ENCODE data around the gene KATNB1. TPM values are rescaled to one million over a fixed set of nuclear protein-coding genes. Genes with fewer than 3 reads are reported as not detected.

The KATNB1 gene
- polyA plus RNA-seq, 1 experiment = 10.7 TPM

DNA sequence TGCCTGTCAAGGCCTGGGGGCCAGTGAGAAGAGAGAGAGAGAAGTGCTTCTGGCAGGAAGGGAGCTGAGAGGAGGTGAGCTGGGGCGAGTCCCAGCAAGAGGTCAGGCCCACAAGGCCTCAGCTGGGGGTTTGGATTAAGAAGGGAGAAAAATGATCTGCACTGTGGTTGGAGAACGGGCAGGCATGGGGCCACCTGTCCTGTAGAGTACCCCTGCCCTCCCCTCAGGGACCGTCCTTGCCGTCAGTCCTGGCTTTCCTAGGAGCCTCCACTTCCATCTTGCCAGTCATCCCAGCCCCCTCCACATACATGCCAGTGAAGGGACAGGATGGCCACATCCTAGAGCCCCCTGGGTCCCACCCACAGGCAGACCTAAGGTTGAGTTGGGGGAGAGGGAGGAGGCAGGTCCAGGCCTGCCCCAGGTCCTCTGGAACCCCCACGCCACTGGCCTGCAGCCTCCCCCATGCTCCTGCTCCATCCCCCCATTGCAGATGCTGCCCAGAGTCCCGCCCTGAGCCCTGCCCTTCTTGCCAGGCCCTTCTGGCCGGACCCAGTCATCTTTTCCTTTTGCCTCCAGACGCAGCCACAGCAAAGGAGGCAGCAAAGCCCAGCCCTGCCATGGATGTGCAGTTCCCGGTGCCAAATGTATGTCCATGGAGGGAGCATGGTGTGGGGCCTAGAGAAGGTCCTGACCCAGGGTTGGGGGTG is 18.9 kb downstream of the KATNB1 start:
- CTCF ChIA-PET = interaction anchor here (4.6 kb wide), 1 partner anchor 109 kb away, joined by 46 read pairs; no protein-coding TSS in a partner anchor
- DNase-seq (ENCODE audit: low read depth, low spot score) = no peak
- POLR2A ChIA-PET = no interaction called here

GRCh38 chr16:57755061-57755684 is 19.6 kb downstream of the KATNB1 start:
- Histone ChIP-seq H3K9me3 (ENCODE audit: control insufficient read depth, insufficient read depth, low read length) (no peaks in the 10 kb centered on the region; the same call in 1 of the 2 replicates), H3K27ac (ENCODE audit: low read depth, low read length) (no peak overlapping the region), H3K4me3 (ENCODE audit: low read depth, low read length) (no peak overlapping the region), H3K27me3 (ENCODE audit: control insufficient read depth, insufficient read depth, low read length) (no peaks in the 10 kb centered on the region)
- no peak for TF ChIP-seq CTCF (IDR thresholded peaks at IDR 0.05; ENCODE audit: low read depth, low read length)
- no peak for DNase-seq (ENCODE audit: low read depth, low spot score)
- CTCF ChIA-PET = interaction anchor here (1.5 to 4.6 kb wide), 2 partner anchors 108 to 144 kb away, joined by 3 to 46 read pairs; no protein-coding TSS in a partner anchor
- POLR2A ChIA-PET = no interaction called here

More for the DNA sequence above, 18.9 kb downstream of the KATNB1 start:
- no peak for TF ChIP-seq CTCF (IDR thresholded peaks at IDR 0.05; ENCODE audit: low read depth, low read length)
- no peaks in the 10 kb centered on the region for H3K27me3 ChIP-seq (ENCODE audit: control insufficient read depth, insufficient read depth, low read length)
- no peak overlapping the region for H3K27ac ChIP-seq (ENCODE audit: low read depth, low read length)
- no peaks in the 10 kb centered on the region; the same call in 1 of the 2 replicates for H3K9me3 ChIP-seq (ENCODE audit: control insufficient read depth, insufficient read depth, low read length)
- no peak overlapping the region for H3K4me3 ChIP-seq (ENCODE audit: low read depth, low read length)

DNA sequence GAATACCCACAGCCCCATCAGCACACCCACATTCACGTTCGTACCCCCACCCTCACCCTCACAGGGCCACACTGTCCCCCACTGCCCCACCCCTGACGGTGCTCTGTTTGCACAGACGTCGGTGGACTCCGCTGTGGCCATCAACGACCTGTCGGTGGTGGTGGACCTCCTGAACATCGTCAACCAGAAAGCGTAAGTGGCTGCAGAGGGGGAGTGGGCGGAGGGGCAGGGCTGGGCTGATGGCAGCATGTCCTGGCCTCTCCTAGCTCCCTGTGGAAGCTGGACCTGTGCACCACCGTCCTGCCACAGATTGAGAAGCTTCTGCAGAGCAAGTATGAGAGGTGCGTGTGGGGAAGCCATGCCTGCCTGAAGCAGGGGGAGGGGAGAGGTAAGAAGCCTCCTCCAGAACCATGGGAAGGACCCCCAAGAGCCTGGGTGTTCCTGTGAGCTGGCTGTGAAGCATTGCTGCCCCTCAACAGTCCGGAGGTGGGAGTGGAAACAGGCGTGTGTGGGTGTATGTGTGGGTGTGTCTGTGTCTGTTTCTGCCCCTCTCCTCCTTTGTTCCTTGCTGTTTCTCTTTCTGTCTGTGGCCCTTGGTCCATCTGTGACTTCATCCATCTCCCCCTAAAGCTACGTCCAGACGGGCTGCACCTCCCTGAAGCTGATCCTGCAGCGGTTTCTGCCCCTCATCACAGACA is 20.3 kb downstream of the KATNB1 start:
- ChIA-PET CTCF (interaction anchor here (0.9 to 4.6 kb wide), 8 partner anchors 10 to 342 kb away, joined by 3 to 46 read pairs (median 4); partner anchors contain the start of gene KATNB1), POLR2A (interaction anchor here (0.6 kb wide), 1 partner anchor 8 kb away, joined by 4 read pairs; no protein-coding TSS in a partner anchor)
- no peak overlapping the region for H3K4me3 ChIP-seq (ENCODE audit: low read depth, low read length)
- TF ChIP-seq CTCF (IDR thresholded peaks at IDR 0.05; ENCODE audit: low read depth, low read length) = no peak
- DNase-seq (ENCODE audit: low read depth, low spot score) = no peak
- no peaks in the 10 kb centered on the region; the same call in 1 of the 2 replicates for H3K9me3 ChIP-seq (ENCODE audit: control insufficient read depth, insufficient read depth, low read length)
- no peaks in the 10 kb centered on the region for H3K27me3 ChIP-seq (ENCODE audit: control insufficient read depth, insufficient read depth, low read length)
- no peak overlapping the region for H3K27ac ChIP-seq (ENCODE audit: low read depth, low read length)

- POLR2A ChIA-PET = interaction anchor here (0.6 kb wide), 1 partner anchor 7 kb away, joined by 4 read pairs; no protein-coding TSS in a partner anchor
- no peak for DNase-seq (ENCODE audit: low read depth, low spot score)
- CTCF ChIA-PET = interaction anchor here (0.9 to 4.6 kb wide), 12 partner anchors 11 to 341 kb away, joined by 3 to 46 read pairs (median 4); partner anchors contain the start of gene KATNB1
- no peak overlapping the region for H3K4me3 ChIP-seq (ENCODE audit: low read depth, low read length)
- no peaks in the 10 kb centered on the region for H3K27me3 ChIP-seq (ENCODE audit: control insufficient read depth, insufficient read depth, low read length)
- no peaks in the 10 kb centered on the region; the same call in 1 of the 2 replicates for H3K9me3 ChIP-seq (ENCODE audit: control insufficient read depth, insufficient read depth, low read length)
- no peak overlapping the region for H3K27ac ChIP-seq (ENCODE audit: low read depth, low read length)
- no peak for TF ChIP-seq CTCF (IDR thresholded peaks at IDR 0.05; ENCODE audit: low read depth, low read length)
Measured at GRCh38 chr16:57756424-57757325, 21.1 kb downstream of the KATNB1 start.
